Endothelial cell of umbilical vein (primary cell): ENCODE data around the gene SPAG7. TPM values are rescaled to one million over a fixed set of nuclear protein-coding genes. Genes with fewer than 3 reads are reported as not detected.

ENCODE experiments used
- BruUV-seq: library from RNA; stranded (reverse); fragments of 400-500 nt; replicated peaks from 2 replicates; lab custom pipeline; 2021; lab: Mats Ljungman, UMichigan
- CTCF ChIA-PET: fragments of 300-600, 350-600 bp; sonication (Branson Sonifier 250); formaldehyde crosslinking; loops from one replicate; lab custom pipeline; 2021; ENCODE audit warnings: antibody characterized with exemption, inconsistent platforms; lab: Charles Lee
- POLR2A ChIA-PET: fragments of 300-600, 350-600 bp; sonication (Branson Sonifier 250); formaldehyde crosslinking; loops from one replicate; lab custom pipeline; 2021; ENCODE audit warnings: antibody characterized with exemption, inconsistent platforms; lab: Charles Lee
- DNase-seq: peaks from one replicate; pipeline ENCODE4 v3.0.0-alpha.2; 2011; ENCODE audit warnings: low read depth, low spot score
- FAIRE-seq: peaks from 2 replicates; lab custom pipeline; 2011; peaks lifted over from hg19 to GRCh38; lab: Jason Lieb, UNC
- H2AFZ ChIP-seq: 2 replicates; pipeline ENCODE4 v1.6.0; 2012; ENCODE audit warnings: low read depth, low read length, control low read depth, inconsistent platforms
- H3K27ac ChIP-seq: 2 replicates; pipeline ENCODE4 v1.5.1; 2011; ENCODE audit warnings: low read depth, mild to moderate bottlenecking, control low read depth, low read length, moderate library complexity; ENCODE audit not compliant: insufficient read depth
- H3K27me3 ChIP-seq, 2 experiments: 2 replicates each; pipeline versions ENCODE4 v1.6.0 to v1.6.1; 2011; ENCODE audit warnings: low read length in 2 of 2, mixed read lengths in 1 of 2; ENCODE audit not compliant: control insufficient read depth in 2 of 2, insufficient read depth in 2 of 2
- H3K36me3 ChIP-seq, 2 experiments: 2 replicates in 1 of 2; 3 replicates in 1 of 2; pipeline ENCODE4 v1.5.1; 2011; ENCODE audit warnings: low read length in 2 of 2, mild to moderate bottlenecking in 1 of 2, moderate library complexity in 1 of 2; ENCODE audit not compliant: control insufficient read depth in 2 of 2, insufficient read depth in 2 of 2; ENCODE audit errors: extremely low read depth in 1 of 2
- H3K4me1 ChIP-seq: 3 replicates; pipeline ENCODE4 v1.5.1; 2011; ENCODE audit warnings: mild to moderate bottlenecking, low read length; ENCODE audit not compliant: control insufficient read depth, insufficient read depth; ENCODE audit errors: extremely low read depth
- H3K4me2 ChIP-seq: 2 replicates; pipeline ENCODE4 v1.6.1; 2011; ENCODE audit warnings: low read length, control low read depth, mixed read lengths; ENCODE audit not compliant: insufficient read depth
- H3K4me3 ChIP-seq, 3 experiments: fragments of 200-600 bp in 1 of 3; sonication (generic), shearing (Covaris generic) in 1 of 3; replicated peaks in 1 of 3; 2 replicates each; pipeline ENCODE4 v1.5.1; 2011 to 2016; ENCODE audit warnings: control low read depth in 3 of 3, low read length in 3 of 3, mild to moderate bottlenecking in 2 of 3, inconsistent platforms in 1 of 3, low read depth in 1 of 3, moderate library complexity in 1 of 3; ENCODE audit not compliant: insufficient read depth in 1 of 3
- H3K79me2 ChIP-seq: 2 replicates; pipeline ENCODE4 v1.6.0; 2012; ENCODE audit warnings: low read length, inconsistent platforms; ENCODE audit not compliant: control insufficient read depth, insufficient read depth
- H3K9ac ChIP-seq: replicated peaks from 2 replicates; pipeline ENCODE3; 2011; ENCODE audit warnings: low read length, control low read depth; ENCODE audit not compliant: insufficient read depth; ENCODE audit errors: extremely low read depth
- H3K9me1 ChIP-seq: replicated peaks from 3 replicates; pipeline ENCODE4 v1.6.0; 2011; ENCODE audit warnings: mild to moderate bottlenecking, low read length; ENCODE audit not compliant: control insufficient read depth, insufficient read depth; ENCODE audit errors: extremely low read depth
- H3K9me3 ChIP-seq: replicated peaks from 2 replicates; pipeline ENCODE4 v1.5.1; 2012; ENCODE audit warnings: low read length, inconsistent platforms; ENCODE audit not compliant: control insufficient read depth, insufficient read depth
- H4K20me1 ChIP-seq: replicated peaks from 2 replicates; pipeline ENCODE3; 2011; ENCODE audit warnings: mild to moderate bottlenecking, low read length; ENCODE audit not compliant: control insufficient read depth, insufficient read depth; ENCODE audit errors: extremely low read depth
- MYC ChIP-seq: IDR thresholded peaks from one replicate; pipeline ENCODE4 v1.6.1; 2011; ENCODE audit warnings: mild to moderate bottlenecking, low read depth, low read length
- POLR2A ChIP-seq: IDR thresholded peaks from 2 replicates; pipeline ENCODE4 v1.6.1; 2012; ENCODE audit warnings: low read depth, mild to moderate bottlenecking, control low read depth, low read length
- POLR2AphosphoS5 ChIP-seq: IDR thresholded peaks from 2 replicates; pipeline ENCODE4 v1.6.1; 2012; ENCODE audit warnings: low read depth, mild to moderate bottlenecking, control low read depth, low read length, moderate library complexity; ENCODE audit not compliant: insufficient read depth
- dilution Hi-C: fragments of 300-500 bp; cut with MboI; formaldehyde crosslinking; loops from one replicate; pipeline ENCODE4 v1.15.0; 2019; ENCODE audit warnings: low sequenced_read_pairs; ENCODE audit not compliant: extremely low pct_ligation_motif_present
- intact Hi-C: fragments of 100-400 bp; cut with micrococcal nuclease; formaldehyde crosslinking; loops from one replicate; pipeline ENCODE4 v1.10.0; 2022
- polyA plus RNA-seq, 4 experiments: library from polyadenylated mRNA; depleted of rRNA in 3 of 4; stranded (reverse) in 3 of 4; unstranded in 1 of 4; fragments of >200 nt; gene quantifications; 2 replicates each; pipeline versions ENCODE4 v1.2.1 to v1.2.3, GENCODE V29; 2011 to 2012; ENCODE audit warnings: missing spikeins in 1 of 4
- total RNA-seq: library from RNA; stranded (reverse); gene quantifications from 2 replicates; pipeline ENCODE4 v1.2.3, GENCODE V29; 2021
- TF ChIP-seq, protein P1 (sequence below): IDR thresholded peaks from 2 replicates; pipeline ENCODE4 v1.6.1; 2011; ENCODE audit not compliant: insufficient read depth, insufficient read length

The SPAG7 gene
- total and polyA plus RNA-seq, 2 donors (not counting 3 experiments of a cell fraction or from before 2014, with no cell fraction given) = 68.6 to 75.2 TPM

DNA sequence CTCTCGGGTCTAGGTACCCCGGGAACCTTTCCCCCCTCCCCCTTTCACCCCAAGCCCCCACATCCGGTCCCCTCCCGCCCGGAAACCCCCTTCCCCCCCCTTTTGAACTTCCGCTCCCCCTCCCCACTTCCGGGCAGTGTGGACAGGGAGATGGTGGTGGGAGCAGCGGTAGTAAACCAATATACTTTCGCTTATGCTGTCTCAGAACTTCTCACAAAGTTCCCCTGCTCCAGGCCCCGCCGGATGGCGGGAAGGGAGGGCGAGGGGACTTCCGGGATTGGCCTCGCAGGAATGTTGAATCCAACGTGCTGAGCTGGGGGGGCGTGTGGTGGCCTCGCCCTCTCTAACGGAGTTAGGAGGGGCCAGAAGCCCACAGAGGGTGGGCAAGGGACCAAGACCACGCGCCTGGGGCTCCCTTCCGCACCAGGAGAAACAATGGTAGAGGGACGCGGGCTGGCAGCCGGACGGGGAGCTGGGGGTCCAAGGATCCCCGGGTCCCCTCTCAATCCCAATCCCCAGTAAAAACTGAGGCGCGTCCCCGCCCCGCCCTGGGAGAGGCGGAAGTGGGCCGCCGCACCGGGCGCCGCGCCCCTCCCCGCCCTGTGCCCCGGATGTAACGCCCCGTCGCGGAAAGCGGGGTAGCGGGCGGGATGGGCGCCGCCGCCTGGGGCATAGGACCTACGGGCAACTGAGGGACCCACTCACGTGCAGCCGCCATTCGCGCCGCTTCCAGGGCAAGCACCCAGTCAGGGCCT lies 20.0 kb downstream of the SPAG7 start:
- peaks cover 13 to 27% of the 10 kb centered on the region in 2 experiments for H3K36me3 ChIP-seq
- H4K20me1 ChIP-seq = no peaks in the 10 kb centered on the region
- POLR2A ChIA-PET = interaction anchor here (2.3 kb wide), 1 partner anchor 20 kb away, joined by 18 read pairs; the partner anchor contains the start of gene SPAG7
- no peaks in the 10 kb centered on the region for H3K27me3 ChIP-seq
- peak; percentile 44 for FAIRE-seq
- peak overlapping the region; percentile 85 for H3K27ac ChIP-seq
- CTCF ChIA-PET = interaction anchor here (1.3 to 2.8 kb wide), 3 partner anchors 36 to 45 kb away, joined by 3 to 12 read pairs (median 3); partner anchors contain the start of gene CHRNE
- H2AFZ ChIP-seq = no peak overlapping the region
- peaks cover 30% of the 10 kb centered on the region for H3K4me1 ChIP-seq
- DNase-seq = peak; percentile 36
- dilution Hi-C loops (no loop called here), intact Hi-C loops (loop anchor here (1.0 to 2.0 kb wide), 3 partner anchors 7 to 39 kb away; partner anchors contain the start of genes RNF167, SLC25A11 and SPAG7)
- no TSS peak for BruUV-seq
- H3K4me2 ChIP-seq = peak overlapping the region; percentile 42
- H3K9me3 ChIP-seq = no peaks in the 10 kb centered on the region
- peak overlapping the region; percentile 76 for H3K9ac ChIP-seq
- peak overlapping the region; percentile 86 to 99 (median 95) for H3K4me3 ChIP-seq
- TF ChIP-seq, protein P1, sequence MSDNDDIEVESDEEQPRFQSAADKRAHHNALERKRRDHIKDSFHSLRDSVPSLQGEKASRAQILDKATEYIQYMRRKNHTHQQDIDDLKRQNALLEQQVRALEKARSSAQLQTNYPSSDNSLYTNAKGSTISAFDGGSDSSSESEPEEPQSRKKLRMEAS = no peak
- peak; percentile 46 for TF ChIP-seq POLR2A
- peaks cover 57% of the 10 kb centered on the region for H3K79me2 ChIP-seq
- no peaks in the 10 kb centered on the region for H3K9me1 ChIP-seq

DNA sequence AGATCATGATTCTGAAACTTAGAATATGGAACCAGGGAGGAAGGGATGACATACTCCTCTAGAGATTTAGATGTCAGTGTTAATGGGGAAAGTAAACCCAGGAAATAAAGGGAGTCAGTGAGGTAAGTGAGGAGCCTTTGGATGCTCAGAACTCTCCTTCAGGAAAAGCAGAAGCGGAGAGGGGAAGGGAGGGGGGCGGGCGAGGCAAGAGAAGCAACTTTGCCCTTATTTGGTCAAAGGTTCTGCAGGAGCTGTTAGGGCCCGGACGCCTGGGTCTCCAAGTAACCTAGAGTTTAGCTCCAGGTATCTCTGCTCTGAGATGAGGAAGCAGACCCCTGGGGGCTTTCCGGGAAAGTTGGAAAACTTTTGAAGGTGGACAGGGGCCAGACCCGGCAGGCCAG lies 20.6 kb downstream of the SPAG7 start:
- FAIRE-seq = peak; percentile 59
- H3K4me1 ChIP-seq = peaks cover 30% of the 10 kb centered on the region
- intact Hi-C loops = no loop called here

More for the DNA sequence above, 20.6 kb downstream of the SPAG7 start:
- Histone ChIP-seq H2AFZ (no peak overlapping the region), H3K79me2 (peaks cover 62% of the 10 kb centered on the region), H3K9me3 (no peaks in the 10 kb centered on the region), H3K36me3 (peaks cover 13 to 28% of the 10 kb centered on the region in 2 experiments), H3K9ac (peak overlapping the region; percentile 66), H4K20me1 (no peaks in the 10 kb centered on the region), H3K4me3 (peak overlapping the region; percentile 86 to 99 (median 95)), H3K27ac (no peak overlapping the region), H3K4me2 (peak overlapping the region; percentile 93), H3K27me3 (no peaks in the 10 kb centered on the region), H3K9me1 (no peaks in the 10 kb centered on the region)
- no peak for DNase-seq
- dilution Hi-C loops = no loop called here
- ChIA-PET CTCF (interaction anchor here (1.0 to 2.8 kb wide), 2 partner anchors 38 to 41 kb away, joined by 4 to 12 read pairs; partner anchors contain the start of gene CAMTA2), POLR2A (interaction anchor here (2.3 kb wide), 1 partner anchor 20 kb away, joined by 18 read pairs; the partner anchor contains the start of gene SPAG7)
- no TSS peak for BruUV-seq
- TF ChIP-seq POLR2AphosphoS5 (peak; percentile 26), MYC (no peak)
